GM12873 (cell line): ENCODE data around the gene SASH1.

ENCODE experiments used
- CTCF ChIP-seq: IDR thresholded peaks from 2 replicates; pipeline ENCODE4 v1.5.1; 2012; ENCODE audit warnings: low read depth, mild to moderate bottlenecking, moderate library complexity, low read length, control low read depth; ENCODE audit not compliant: insufficient read depth; ENCODE audit errors: missing control alignments

The SASH1 gene

GRCh38 chr6:148513145-148514071 lies 170.8 kb downstream of the SASH1 start:
- TF ChIP-seq CTCF, result no peak

- TF ChIP-seq CTCF, result no peak
Observed at GRCh38 chr6:148514091-148514845, 171.6 kb downstream of the SASH1 start.

DNA sequence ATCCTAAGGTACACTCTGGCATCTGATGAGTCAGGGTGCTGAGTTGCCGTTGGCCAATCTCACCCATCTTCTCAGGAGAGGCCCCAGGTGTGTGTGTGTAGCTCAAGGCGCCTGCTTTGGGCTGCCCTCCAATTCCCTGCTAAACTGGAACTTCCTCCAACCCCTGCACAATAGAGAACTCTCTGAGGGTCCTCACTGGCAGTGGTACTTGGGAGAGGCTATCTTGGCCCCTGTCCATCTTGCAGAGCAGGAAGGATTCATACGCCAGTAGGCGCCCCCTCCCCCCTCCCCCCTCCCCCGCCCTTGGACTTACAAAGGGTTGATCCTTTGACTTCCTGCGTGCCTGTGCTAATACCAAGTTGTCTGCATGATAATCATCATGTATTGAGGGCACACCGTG lies 173.6 kb downstream of the SASH1 start:
- TF ChIP-seq CTCF, result no peak

DNA sequence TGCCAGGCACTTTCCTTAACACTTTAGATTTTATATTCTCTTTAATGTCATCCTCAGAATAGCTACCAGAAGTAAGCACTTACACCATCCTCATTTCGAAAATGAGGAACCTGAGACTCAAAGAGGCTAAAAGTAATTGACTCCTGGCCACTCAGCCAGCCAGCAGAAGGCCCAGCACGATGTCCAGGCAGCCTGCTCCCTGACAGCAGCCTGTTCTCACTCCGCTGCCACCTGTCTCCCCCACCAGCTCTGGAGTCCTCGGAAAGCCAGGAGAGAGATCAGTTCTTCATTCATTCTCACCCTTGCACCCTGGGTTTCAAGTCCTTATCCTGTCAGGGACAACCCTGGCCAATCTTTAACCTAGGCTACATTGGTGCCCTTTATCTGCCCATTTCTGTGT lies 174.0 kb downstream of the SASH1 start:
- TF ChIP-seq CTCF, result no peak

DNA sequence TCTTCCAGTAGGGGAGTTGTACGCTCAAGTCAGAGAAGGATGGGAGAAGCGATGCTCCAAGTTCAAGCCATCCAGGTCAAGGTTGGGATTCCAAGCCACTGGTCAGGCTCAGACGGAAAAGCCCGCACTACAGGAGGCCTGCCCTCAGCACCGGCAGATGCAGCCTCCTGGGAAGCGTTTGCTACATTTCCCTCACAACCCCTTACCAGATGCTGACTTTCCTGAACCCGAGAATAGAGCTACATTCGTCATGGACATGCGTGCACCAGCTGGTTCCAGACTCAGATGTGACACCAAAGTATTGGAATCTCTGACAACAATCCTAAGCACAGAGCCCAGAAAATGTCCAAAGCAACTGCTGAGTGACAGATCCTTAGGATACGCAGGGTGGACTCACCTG lies 174.8 kb downstream of the SASH1 start:
- TF ChIP-seq CTCF, result no peak

DNA sequence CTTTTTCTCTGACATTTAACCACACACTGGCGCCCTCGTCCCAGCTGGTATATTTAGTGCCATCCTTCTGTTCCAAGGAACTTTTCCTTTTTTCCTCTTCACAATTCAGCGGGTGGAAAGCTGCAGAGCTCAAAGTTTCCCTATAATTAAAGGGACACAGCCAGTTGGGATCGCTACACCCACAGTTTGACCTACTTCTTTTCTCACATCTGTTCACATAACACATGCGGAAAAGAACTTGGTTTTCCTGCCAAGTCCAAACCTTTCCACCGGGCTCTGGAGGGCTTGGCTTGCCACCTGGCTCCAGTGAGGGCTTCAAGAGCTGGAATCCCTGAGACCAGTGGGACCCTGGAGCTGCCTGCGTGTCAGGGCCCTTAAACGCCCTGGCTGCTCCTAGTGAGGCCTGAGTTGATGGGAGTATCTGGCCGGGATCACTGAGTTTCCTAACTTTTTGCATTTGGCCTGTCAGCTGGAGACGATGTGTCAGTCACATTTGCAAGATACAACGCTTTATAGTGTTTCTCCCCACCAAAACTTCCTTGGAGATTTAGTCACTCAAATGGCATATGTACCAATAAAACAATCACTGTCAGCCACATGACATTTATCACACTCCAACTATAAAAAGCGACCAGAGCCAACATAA lies 176.0 kb downstream of the SASH1 start:
- TF ChIP-seq CTCF, result no peak
